ENCODE measurements around the gene TMEM132C.

The TMEM132C gene

GRCh38 chr12:128509170-128509569, 242.2 kb downstream of the TMEM132C start:
- no peak for DNase-seq

GRCh38 chr12:128510511-128510910, 243.5 kb downstream of the TMEM132C start:
- DNase-seq, result no peak

- DNase-seq, result no peak
Observed at GRCh38 chr12:128513331-128513730, 246.4 kb downstream of the TMEM132C start.

- no peak for DNase-seq
Observed at GRCh38 chr12:128513831-128514230, 246.9 kb downstream of the TMEM132C start.

- DNase-seq, result no peak
Observed at GRCh38 chr12:128518644-128519043, 251.7 kb downstream of the TMEM132C start.

- no peak for DNase-seq
Observed at GRCh38 chr12:128519426-128519825, 252.5 kb downstream of the TMEM132C start.

GRCh38 chr12:128521981-128522380, 255.0 kb downstream of the TMEM132C start:
- no peak for DNase-seq

GRCh38 chr12:128524439-128524838, 257.5 kb downstream of the TMEM132C start:
- DNase-seq, result no peak

- DNase-seq, result no peak
Observed at GRCh38 chr12:128531170-128531569, 264.2 kb downstream of the TMEM132C start.

- no peak for DNase-seq
Observed at GRCh38 chr12:128534906-128535305, 267.9 kb downstream of the TMEM132C start.

GRCh38 chr12:128536810-128537209, 269.8 kb downstream of the TMEM132C start:
- DNase-seq, result peak in 1 of 2 experiments; percentile 2

- DNase-seq, result no peak
Observed at GRCh38 chr12:128537668-128538067, 270.7 kb downstream of the TMEM132C start.

GRCh38 chr12:128542844-128543243, 275.9 kb downstream of the TMEM132C start:
- DNase-seq, result no peak

GRCh38 chr12:128543460-128543859, 276.5 kb downstream of the TMEM132C start:
- no peak for DNase-seq

- no peak for DNase-seq
Observed at GRCh38 chr12:128543971-128544370, 277.0 kb downstream of the TMEM132C start.

- no peak for DNase-seq
Observed at GRCh38 chr12:128548949-128549348, 282.0 kb downstream of the TMEM132C start.

- DNase-seq, result no peak
Observed at GRCh38 chr12:128549601-128550218, 282.7 kb downstream of the TMEM132C start.

- no peak for DNase-seq
Observed at GRCh38 chr12:128551266-128551665, 284.3 kb downstream of the TMEM132C start.

GRCh38 chr12:128554546-128555304, 287.8 kb downstream of the TMEM132C start:
- DNase-seq, result no peak

GRCh38 chr12:128557231-128557630, 290.3 kb downstream of the TMEM132C start:
- no peak for DNase-seq

- no peak for DNase-seq
Observed at GRCh38 chr12:128564956-128565355, 298.0 kb downstream of the TMEM132C start.

- DNase-seq, result no peak
Observed at GRCh38 chr12:128567730-128568129, 300.8 kb downstream of the TMEM132C start.

GRCh38 chr12:128570191-128571065, 303.5 kb downstream of the TMEM132C start:
- DNase-seq, result no peak
